Ovary (tissue), 9 donors: ENCODE data around the gene GLE1. TPM values are rescaled to one million over a fixed set of nuclear protein-coding genes. Genes with fewer than 3 reads are reported as not detected.

ENCODE experiments used
- DNase-seq, 5 donors: peaks; one replicate each; pipeline ENCODE4 v3.0.0-alpha.2; 2019 to 2020
- H3K27ac ChIP-seq, 2 donors: fragments of 200-600 bp; one replicate each; pipeline versions ENCODE4 v1.5.1 to v1.8.0; 2019 to 2022
- H3K27me3 ChIP-seq: fragments of 200-600 bp; one replicate; pipeline ENCODE4 v1.8.0; 2022
- H3K36me3 ChIP-seq: fragments of 200-600 bp; sonication (generic); one replicate; pipeline ENCODE4 v1.5.1; 2019
- H3K4me1 ChIP-seq: one replicate; pipeline ENCODE4 v1.8.1; 2013; ENCODE audit warnings: mild to moderate bottlenecking, moderate library complexity; ENCODE audit not compliant: insufficient read depth
- H3K4me3 ChIP-seq: fragments of 200-600 bp; sonication (generic); one replicate; pipeline ENCODE4 v1.5.1; 2017
- H3K9me3 ChIP-seq, 2 donors: fragments of 200-600 bp in 1 of 2; sonication (generic) in 1 of 2; one replicate each; pipeline versions ENCODE4 v1.5.1 to v1.8.1; 2013 to 2019; ENCODE audit warnings: mild to moderate bottlenecking in 1 of 2, moderate library complexity in 1 of 2
- CTCF ChIP-seq, 3 donors: fragments of 450-650 bp in 2 of 3; fragments of 200-600 bp in 1 of 3; IDR thresholded peaks; one replicate each; pipeline versions ENCODE4 v1.5.1 to v1.8.0; 2016 to 2022; ENCODE audit warnings: antibody characterized with exemption in 3 of 3, mild to moderate bottlenecking in 1 of 3
- EP300 ChIP-seq: sonication (generic); formaldehyde crosslinking; IDR thresholded peaks from one replicate; pipeline ENCODE4 v1.6.1; 2017; ENCODE audit warnings: antibody characterized with exemption
- POLR2A ChIP-seq: fragments of 450-650 bp; IDR thresholded peaks from one replicate; pipeline ENCODE4 v1.6.1; 2017; ENCODE audit warnings: antibody characterized with exemption, mild to moderate bottlenecking, moderate library complexity
- WGBS, 3 donors: extraction: QIAGEN DNeasy Blood & Tissue Kit in 1 of 3; methylation state at CpG; one replicate each; pipeline versions ENCODE4 v1.1.5 to v1.1.7; 2013 to 2017; 5-methylcytosine and 5-hydroxymethylcytosine counted together
- intact Hi-C, 4 donors: fragments of 100-400 bp; cut with DNase I; formaldehyde crosslinking; loops; one replicate each; pipeline versions ENCODE4 v1.11.0 to v1.15.1; 2022 to 2023
- polyA plus RNA-seq, 2 donors: library from polyadenylated mRNA; stranded (reverse); fragments of 200-250 nt in 1 of 2; fragments of 350-450 nt in 1 of 2; fragmentation: Illumina TruSeq in 1 of 2; extraction: RNeasy Lipid Tissue Mini Kit (QIAGEN cat#74804) in 1 of 2; gene quantifications; one replicate each; pipeline ENCODE4 v1.2.3, GENCODE V29; 2013 to 2014
- total RNA-seq, 7 donors: library from RNA; depleted of rRNA in 2 of 7; stranded (reverse); fragments of >200 nt in 2 of 7; fragmentation: NEBNext Ultra II Directional in 3 of 7; extraction: Animal tissue kit (Norgen Biotek cat#: 25700) in 3 of 7; gene quantifications; one replicate each; pipeline versions ENCODE4 v1.1.0 to v1.2.4, GENCODE V29; 2016 to 2023
- donor health status: DM: no; HTN: no; CAD: no; lungs with moderate emphysema.
- donor health status: DM: no; HTN: no; CAD: no.
- donor health status: Bipolar disorder and iron deficiency.
- donor health status: DM: yes; HTN: yes; CAD: no.
- donor health status: DM: no; HTN: no; CAD: no.
- donor health status: DM: yes; HTN: yes; CAD: no.

Gene GLE1
- total and polyA plus RNA-seq, 9 donors: 12.4 to 28.2 (median 19.0) TPM

DNA sequence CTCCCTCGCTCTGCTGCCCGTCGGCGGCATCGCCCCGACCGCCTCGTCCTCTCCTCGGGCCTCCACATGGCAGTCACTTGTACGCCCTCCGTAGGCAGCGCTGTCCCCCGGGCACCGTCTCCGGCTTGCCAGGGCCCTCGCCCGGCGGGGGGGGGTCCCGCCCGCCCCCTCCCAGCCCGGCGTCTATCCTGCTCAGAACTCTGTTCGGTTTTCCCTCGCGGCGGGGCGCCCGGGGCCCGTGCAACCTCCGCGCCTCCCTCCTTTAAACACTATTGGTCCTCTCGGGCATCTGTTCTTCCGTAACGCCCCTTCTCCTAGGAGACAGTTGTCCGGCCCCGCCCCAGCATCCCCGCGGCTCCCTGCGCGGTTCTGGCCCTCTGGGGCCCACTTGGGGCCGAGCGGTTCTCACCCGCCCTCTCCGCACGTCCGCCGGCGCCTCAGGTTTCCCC, 47.9 kb upstream of the GLE1 start:
- WGBS, 3 donors: 0 to 1% (median 0%) methylated on average over 34 to 48 of the region's 48 CpGs
- H3K9me3 ChIP-seq: no peaks in the 10 kb centered on the region
- H3K27ac ChIP-seq: peak overlapping the region in 1 of 2 donors; percentile 73
- DNase-seq: peak; percentile 58 to 78 (median 69)
- H3K36me3 ChIP-seq: no peaks in the 10 kb centered on the region
- H3K4me1 ChIP-seq: peaks cover 2% of the 10 kb centered on the region
- TF ChIP-seq POLR2A (no peak), EP300 (no peak), CTCF (IDR thresholded peaks at IDR 0.05) (no peak)
- intact Hi-C loops: loop anchor here in 1 of 4 donors (5.0 kb wide), 1 partner anchor 46 kb away; the partner anchor contains the start of gene GLE1
- no peaks in the 10 kb centered on the region for H3K27me3 ChIP-seq
- H3K4me3 ChIP-seq: peak overlapping the region; percentile 56

DNA sequence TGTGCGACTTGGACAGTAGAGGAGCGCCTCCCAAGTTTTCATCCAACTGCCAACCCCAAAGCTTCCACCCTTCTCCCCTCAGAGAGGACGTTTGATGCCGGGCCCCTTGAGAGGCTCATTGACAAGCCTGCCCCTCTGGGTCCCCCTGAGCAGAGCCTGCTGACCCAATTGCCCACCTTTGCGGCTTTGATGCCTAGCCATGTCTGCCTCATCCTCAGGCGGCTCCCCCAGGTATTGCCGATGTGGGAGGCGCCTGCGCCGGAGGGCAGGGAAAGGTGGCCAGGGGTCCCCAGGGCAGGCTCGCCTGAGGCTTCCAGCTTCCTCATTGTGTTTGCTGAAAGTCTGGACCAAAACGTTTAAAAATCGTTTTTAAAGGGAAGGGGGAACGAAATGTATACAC, 47.3 kb upstream of the GLE1 start:
- Histone ChIP-seq H3K27ac (no peak overlapping the region), H3K4me3 (peak overlapping the region; percentile 56)
- WGBS, 3 donors: 29 to 35% (median 34%) methylated on average over 14 of the region's 14 CpGs

GRCh38 chr9:128459011-128459410, 45.5 kb upstream of the GLE1 start:
- Histone ChIP-seq H3K4me1 (peaks cover 2% of the 10 kb centered on the region), H3K4me3 (no peak overlapping the region), H3K27me3 (no peaks in the 10 kb centered on the region), H3K27ac (no peak overlapping the region), H3K9me3 (no peaks in the 10 kb centered on the region), H3K36me3 (no peaks in the 10 kb centered on the region)
- no peak for DNase-seq
- TF ChIP-seq POLR2A (no peak), CTCF (IDR thresholded peaks at IDR 0.05) (no peak), EP300 (no peak)
- 90 to 93% (median 91%) methylated on average over 3 of the region's 3 CpGs for WGBS, 3 donors
- intact Hi-C loops: loop anchor here in 1 of 4 donors (5.0 kb wide), 1 partner anchor 43 kb away; the partner anchor contains the start of gene GLE1

More for the DNA sequence above, 47.3 kb upstream of the GLE1 start:
- Histone ChIP-seq H3K36me3 (no peaks in the 10 kb centered on the region), H3K27me3 (no peaks in the 10 kb centered on the region), H3K4me1 (peaks cover 2% of the 10 kb centered on the region), H3K9me3 (no peaks in the 10 kb centered on the region)
- no peak for TF ChIP-seq EP300
- no peak for TF ChIP-seq CTCF (IDR thresholded peaks at IDR 0.05)
- TF ChIP-seq POLR2A: no peak
- intact Hi-C loops: loop anchor here in 1 of 4 donors (5.0 kb wide), 1 partner anchor 45 kb away; the partner anchor contains the start of gene GLE1
- peak in 2 of 5 donors; percentile 29 to 33 for DNase-seq

- Histone ChIP-seq H3K4me3 (no peak overlapping the region), H3K4me1 (no peaks in the 10 kb centered on the region), H3K9me3 (no peaks in the 10 kb centered on the region), H3K36me3 (no peaks in the 10 kb centered on the region), H3K27ac (no peak overlapping the region), H3K27me3 (no peaks in the 10 kb centered on the region)
- WGBS, 3 donors: 85 to 92% (median 91%) methylated on average over 7 of the region's 7 CpGs
- no peak for TF ChIP-seq CTCF (IDR thresholded peaks at IDR 0.05)
- intact Hi-C loops: no loop called here
- DNase-seq: no peak
Observed at GRCh38 chr9:128469070-128469469, 35.4 kb upstream of the GLE1 start.
